Prostate gland (tissue), 2 donors: ENCODE results near the gene RPL37.
"Not testable (repeated sequence)": the region's sequence is repeated elsewhere in the genome, so short reads cannot be mapped to it uniquely, and the experiment has no call there.

Experiments used
- CTCF ChIP-seq, 4 experiments: fragments of 200-600 bp in 2 of 4; fragments of 450-650 bp in 2 of 4; sonication (generic) in 2 of 4; IDR thresholded peaks; 1 replicate in 3 of 4; 2 replicates in 1 of 4; pipeline ENCODE4 v1.5.1; 2016 to 2019; ENCODE audit warnings: antibody characterized with exemption in 4 of 4, mild to moderate bottlenecking in 2 of 4, moderate library complexity in 2 of 4
- POLR2A ChIP-seq: fragments of 450-650 bp; IDR thresholded peaks from one replicate; pipeline ENCODE4 v1.6.1; 2016; ENCODE audit warnings: antibody characterized with exemption, mild to moderate bottlenecking
- POLR2AphosphoS5 ChIP-seq: sonication (generic); formaldehyde crosslinking; IDR thresholded peaks from one replicate; pipeline ENCODE4 v1.6.1; 2017; ENCODE audit warnings: antibody characterized with exemption

GRCh38 chr5:40792691-40793090, 42.3 kb downstream of the RPL37 start:
- not testable (repeated sequence) for TF ChIP-seq CTCF (IDR thresholded peaks at IDR 0.05); POLR2A; POLR2AphosphoS5
